Neural cell (in vitro differentiated cells): Measurements from ENCODE around the gene GPLD1.

Experiments used
- EP300 ChIP-seq: fragments of 450-650 bp; conservative IDR thresholded peaks from 2 replicates; pipeline ENCODE4 v1.6.1; 2014; ENCODE audit warnings: antibody characterized with exemption, mild to moderate bottlenecking, moderate library complexity; ENCODE audit not compliant: poor library complexity, severe bottlenecking
- EZH2 ChIP-seq: fragments of 200-600, 300-800 bp; shearing (Covaris generic), sonication (generic); IDR thresholded peaks from 2 replicates; pipeline ENCODE4 v1.6.1; 2014; ENCODE audit warnings: antibody characterized with exemption, low read length, borderline replicate concordance, mild to moderate bottlenecking; ENCODE audit not compliant: insufficient read depth, poor library complexity, severe bottlenecking
- MXI1 ChIP-seq: fragments of 450-650 bp; conservative IDR thresholded peaks from 2 replicates; pipeline ENCODE4 v1.6.1; 2014; ENCODE audit warnings: antibody characterized with exemption, mild to moderate bottlenecking; ENCODE audit not compliant: poor library complexity, severe bottlenecking
- POLR2AphosphoS5 ChIP-seq: IDR thresholded peaks from 2 replicates; pipeline ENCODE4 v1.6.1; 2012
- RAD21 ChIP-seq: fragments of 450-650 bp; conservative IDR thresholded peaks from 2 replicates; pipeline ENCODE4 v1.6.1; 2014; ENCODE audit warnings: antibody characterized with exemption, mild to moderate bottlenecking, moderate library complexity
- SMC3 ChIP-seq: fragments of 450-650 bp; conservative IDR thresholded peaks from 2 replicates; pipeline ENCODE4 v1.6.1; 2014; ENCODE audit warnings: antibody characterized with exemption, mild to moderate bottlenecking, moderate library complexity; ENCODE audit not compliant: poor library complexity
- TF ChIP-seq, protein P1 (sequence below): fragments of 450-650 bp; IDR thresholded peaks from 2 replicates; pipeline ENCODE4 v1.5.1; 2014; ENCODE audit warnings: antibody characterized with exemption, mild to moderate bottlenecking, moderate library complexity; ENCODE audit not compliant: poor library complexity, severe bottlenecking

DNA sequence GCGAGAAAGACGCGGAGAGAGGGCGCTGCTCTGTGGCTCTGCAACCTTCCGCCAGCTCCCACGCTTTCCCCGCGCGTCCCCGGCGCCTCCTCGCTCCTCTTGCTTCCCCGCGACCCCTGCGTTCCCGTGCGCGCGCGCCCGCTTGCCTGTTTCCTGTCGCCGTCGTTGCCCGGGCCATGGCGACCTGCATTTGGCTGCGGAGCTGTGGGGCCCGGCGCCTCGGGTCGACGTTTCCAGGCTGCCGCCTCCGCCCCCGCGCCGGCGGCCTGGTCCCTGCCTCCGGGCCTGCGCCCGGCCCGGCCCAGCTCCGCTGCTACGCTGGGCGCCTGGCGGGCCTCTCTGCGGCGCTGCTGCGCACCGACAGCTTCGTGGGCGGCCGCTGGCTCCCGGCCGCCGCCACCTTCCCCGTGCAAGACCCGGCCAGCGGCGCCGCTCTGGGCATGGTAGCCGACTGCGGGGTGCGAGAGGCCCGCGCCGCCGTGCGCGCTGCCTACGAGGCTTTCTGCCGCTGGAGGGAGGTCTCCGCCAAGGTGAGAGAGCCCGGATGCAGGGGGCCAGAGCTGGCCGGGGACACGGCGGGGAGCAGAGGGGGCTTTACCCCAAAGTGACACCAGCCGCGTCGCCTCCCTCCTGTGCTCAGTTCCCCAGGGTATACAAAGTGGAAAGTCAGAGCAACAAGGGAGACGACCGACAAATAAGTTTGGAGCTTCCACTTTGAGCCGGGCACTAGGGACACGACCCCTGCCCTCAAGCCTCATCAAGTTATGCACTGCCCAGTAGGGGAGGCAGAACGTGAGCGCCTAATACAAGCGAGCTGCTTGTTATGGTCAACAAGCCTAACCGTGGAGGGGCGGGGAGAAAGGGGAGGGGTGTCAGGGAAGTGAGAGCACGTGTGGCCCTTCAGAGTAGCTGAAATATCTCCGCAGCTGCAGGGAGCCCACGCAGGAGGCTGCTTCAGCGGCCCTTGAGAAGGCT is 5.7 kb upstream of the GPLD1 start, which contains the start of gene ALDH5A1:
- no peak for TF ChIP-seq POLR2AphosphoS5
- TF ChIP-seq, protein P1, sequence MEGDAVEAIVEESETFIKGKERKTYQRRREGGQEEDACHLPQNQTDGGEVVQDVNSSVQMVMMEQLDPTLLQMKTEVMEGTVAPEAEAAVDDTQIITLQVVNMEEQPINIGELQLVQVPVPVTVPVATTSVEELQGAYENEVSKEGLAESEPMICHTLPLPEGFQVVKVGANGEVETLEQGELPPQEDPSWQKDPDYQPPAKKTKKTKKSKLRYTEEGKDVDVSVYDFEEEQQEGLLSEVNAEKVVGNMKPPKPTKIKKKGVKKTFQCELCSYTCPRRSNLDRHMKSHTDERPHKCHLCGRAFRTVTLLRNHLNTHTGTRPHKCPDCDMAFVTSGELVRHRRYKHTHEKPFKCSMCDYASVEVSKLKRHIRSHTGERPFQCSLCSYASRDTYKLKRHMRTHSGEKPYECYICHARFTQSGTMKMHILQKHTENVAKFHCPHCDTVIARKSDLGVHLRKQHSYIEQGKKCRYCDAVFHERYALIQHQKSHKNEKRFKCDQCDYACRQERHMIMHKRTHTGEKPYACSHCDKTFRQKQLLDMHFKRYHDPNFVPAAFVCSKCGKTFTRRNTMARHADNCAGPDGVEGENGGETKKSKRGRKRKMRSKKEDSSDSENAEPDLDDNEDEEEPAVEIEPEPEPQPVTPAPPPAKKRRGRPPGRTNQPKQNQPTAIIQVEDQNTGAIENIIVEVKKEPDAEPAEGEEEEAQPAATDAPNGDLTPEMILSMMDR, result peak; percentile 69
- peak; percentile 66 for TF ChIP-seq SMC3
- peak; percentile 73 for TF ChIP-seq MXI1
- TF ChIP-seq EZH2, result no peak
- TF ChIP-seq RAD21, result peak; percentile 35
- peak; percentile 48 for TF ChIP-seq EP300
